Measurements from ENCODE around the gene BRD3OS.
A peak's percentile ranks its signal among the peaks of the same experiment; 100 is the strongest.

Gene BRD3OS

GRCh38 chr9:133989625-133990365, 35.5 kb upstream of the BRD3OS start:
- DNase-seq = no peak

GRCh38 chr9:133990366-133991213, 34.7 kb upstream of the BRD3OS start:
- peak; percentile 76 for DNase-seq

GRCh38 chr9:133991214-133991921, 33.9 kb upstream of the BRD3OS start:
- no peak for DNase-seq

DNA sequence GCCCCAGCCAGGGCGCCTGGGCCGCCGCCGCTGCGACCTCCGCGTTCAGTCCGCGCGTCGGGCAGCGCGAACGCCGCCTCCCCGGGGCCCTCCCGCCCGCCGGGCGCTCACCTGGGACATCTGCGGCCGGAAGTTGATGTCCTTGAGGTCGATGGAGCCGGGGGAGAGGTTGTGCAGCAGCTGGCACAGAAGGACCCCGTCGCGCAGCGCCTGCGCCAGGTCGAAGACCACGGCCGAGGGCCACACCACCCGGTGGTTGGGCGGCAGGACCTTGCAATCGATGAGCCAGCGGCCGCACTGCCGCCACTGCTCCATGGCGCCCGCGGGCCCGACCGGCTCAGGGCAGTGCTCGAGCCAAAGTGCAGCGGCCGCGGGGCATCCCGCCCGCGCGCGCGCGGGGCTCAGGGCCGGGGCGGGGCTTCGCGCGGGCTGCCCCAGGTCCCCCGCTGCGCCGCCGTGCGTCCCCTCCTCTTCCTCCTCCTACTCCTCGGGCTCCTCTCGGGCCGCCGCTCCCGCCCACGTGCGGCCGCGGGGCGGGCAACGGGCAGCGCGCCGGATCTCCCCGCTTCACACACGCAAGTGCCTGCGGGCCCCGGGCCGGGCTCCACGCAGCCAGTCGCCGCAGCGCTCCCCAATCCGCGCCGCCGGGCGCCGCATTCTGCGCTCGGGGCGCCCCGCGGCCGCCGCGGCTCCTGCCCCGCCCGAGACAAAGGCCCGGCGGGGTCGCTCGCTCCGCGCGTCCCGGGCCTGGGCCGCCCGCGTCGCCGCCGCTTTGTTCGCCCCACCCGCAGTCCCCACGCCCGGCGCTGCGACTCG, 33.1 kb upstream of the BRD3OS start, which contains the start of gene VAV2:
Gene VAV2, minus strand, starts transcription at position 361 of the 816 bp plus-strand sequence. Its CDS starts 46 bp downstream, at position 315.
- DNase-seq = peak; percentile 51

- DNase-seq = peak; percentile 87
Measured at GRCh38 chr9:133992780-133993634, 32.3 kb upstream of the BRD3OS start.

GRCh38 chr9:133993635-133994253, 31.5 kb upstream of the BRD3OS start:
- DNase-seq = no peak

DNA sequence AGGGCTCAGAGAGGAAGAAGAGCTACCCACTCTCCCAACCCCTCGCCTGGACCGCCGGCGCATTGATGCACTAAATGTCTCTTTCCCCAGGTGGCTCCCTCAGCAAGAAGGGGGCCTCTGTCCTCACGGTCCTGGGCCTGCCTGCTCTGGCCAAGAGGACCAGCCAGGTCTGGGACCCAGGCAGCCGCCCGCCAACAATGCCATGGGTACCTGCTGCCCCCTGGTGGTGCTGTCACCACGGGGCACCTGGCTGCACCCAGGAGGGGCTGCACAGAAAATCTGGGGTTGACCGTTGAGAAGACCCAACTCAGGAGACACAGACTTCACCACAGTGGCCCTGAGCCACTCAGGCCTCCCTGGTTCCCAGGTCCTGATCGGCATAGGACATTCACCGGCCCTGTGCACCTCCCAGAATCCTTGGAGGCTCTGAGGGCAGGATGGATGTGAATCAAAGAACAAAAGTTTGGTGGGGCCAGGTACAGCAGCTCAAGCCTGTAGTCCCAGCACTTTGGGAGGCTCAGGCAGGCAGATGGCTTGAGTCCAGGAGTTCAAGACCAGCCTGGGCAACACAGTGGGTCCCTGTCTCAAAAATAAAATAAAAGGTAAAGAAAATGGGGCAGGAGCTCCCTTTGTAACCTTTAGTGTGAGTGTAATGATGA, 30.8 kb upstream of the BRD3OS start:
- peak; percentile 39 for DNase-seq

- no peak for DNase-seq
Measured at GRCh38 chr9:133995012-133995896, 30.0 kb upstream of the BRD3OS start.

- DNase-seq = no peak
Measured at GRCh38 chr9:133996531-133997520, 28.5 kb upstream of the BRD3OS start.

- DNase-seq = no peak
Measured at GRCh38 chr9:133997584-133997983, 27.7 kb upstream of the BRD3OS start.

DNA sequence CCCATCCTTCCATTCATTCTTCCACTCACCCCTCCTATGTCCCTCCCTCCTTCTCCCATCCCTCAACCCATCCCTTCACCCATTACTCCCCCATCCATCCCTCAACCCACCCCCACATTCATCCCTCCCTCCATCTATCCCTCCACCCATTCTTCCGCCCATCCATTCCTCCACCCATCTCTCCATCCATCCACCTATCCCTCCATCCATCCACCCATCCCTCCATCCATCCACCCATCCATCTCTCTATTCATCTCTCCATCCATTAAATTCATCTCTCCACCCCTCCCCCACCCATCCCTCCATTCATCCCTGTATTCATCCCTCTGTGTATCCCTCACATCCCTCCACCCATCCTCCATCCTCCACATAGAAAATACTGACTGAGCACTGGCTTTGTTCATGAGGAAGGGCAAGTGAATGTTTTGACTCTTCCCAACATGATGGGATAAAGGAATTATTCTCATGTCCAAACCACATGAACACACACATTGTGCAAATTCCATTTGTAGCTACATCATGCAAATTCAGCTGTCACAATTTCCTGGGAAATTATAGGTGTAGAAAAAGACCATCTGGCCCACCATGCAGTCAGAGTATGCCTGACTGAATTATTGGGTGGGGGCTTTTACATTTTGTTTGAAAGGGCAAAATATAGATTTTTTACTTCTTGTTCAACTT, 26.2 kb upstream of the BRD3OS start:
- peak; percentile 13 for DNase-seq

DNA sequence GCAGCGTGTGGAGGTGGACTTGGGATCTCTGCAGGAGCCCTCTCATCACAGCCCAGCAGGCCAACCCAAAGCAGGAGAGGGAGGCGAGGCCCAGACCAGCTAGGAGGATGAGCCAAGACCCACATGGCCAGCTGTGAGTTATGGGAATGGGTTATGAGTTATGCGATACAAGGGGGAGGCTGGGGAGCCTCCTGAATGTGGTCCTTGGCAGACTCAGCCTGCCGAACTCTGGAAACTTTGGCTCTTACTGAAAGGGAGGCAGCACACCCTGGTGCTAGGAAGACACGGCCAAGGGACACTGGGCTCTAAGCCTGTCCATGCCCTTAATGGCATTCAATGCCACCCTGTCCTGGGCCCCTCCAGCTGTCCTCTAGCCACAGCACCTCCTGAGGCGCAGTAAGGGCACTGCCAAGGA, 25.4 kb upstream of the BRD3OS start:
- no peak for DNase-seq

GRCh38 chr9:134002796-134003195, 22.5 kb upstream of the BRD3OS start:
- DNase-seq = no peak

DNA sequence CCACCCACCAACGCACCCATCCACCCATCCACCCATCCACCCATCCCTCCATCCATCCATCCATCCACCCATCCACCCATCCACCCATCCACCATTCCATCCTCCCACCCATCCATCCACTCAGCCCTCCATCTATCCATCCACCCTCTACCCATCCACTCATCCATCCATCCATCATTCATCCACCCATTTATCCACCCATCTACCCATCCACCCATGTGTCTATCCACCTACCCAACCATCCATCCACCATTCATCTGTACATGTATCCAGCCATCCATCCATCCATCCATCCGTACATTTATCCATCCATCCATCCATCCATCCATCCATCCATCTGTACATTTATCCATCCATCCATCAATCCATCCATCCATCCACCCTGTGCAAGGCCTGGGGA, 22.0 kb upstream of the BRD3OS start:
- no peak for DNase-seq

- no peak for DNase-seq
Measured at GRCh38 chr9:134004131-134004873, 21.0 kb upstream of the BRD3OS start.

DNA sequence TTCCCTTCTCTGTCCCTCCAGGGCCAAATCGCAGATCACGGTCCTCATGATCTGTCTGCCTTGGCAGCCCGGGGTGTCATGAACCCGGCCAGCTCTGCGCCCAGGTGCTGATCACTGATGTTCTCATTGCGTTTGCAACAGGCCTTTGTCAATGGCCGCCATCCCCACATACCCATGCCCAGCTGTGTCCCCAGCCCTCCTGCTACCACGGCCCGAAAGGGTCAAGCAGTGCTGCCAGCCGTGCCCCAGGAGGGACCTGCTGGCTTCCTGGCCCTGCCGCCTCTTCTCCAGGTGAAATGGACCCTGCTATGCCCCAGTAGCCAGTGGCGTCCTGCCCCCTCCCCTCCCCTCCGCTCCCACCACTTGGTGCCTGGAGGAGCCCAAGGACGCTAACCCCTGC, 20.4 kb upstream of the BRD3OS start:
- no peak for DNase-seq

- DNase-seq = no peak
Measured at GRCh38 chr9:134005381-134005780, 19.9 kb upstream of the BRD3OS start.

Measured in HCEC 1CT (cell line).